ENCODE measurements around the gene DDOST.

DNA sequence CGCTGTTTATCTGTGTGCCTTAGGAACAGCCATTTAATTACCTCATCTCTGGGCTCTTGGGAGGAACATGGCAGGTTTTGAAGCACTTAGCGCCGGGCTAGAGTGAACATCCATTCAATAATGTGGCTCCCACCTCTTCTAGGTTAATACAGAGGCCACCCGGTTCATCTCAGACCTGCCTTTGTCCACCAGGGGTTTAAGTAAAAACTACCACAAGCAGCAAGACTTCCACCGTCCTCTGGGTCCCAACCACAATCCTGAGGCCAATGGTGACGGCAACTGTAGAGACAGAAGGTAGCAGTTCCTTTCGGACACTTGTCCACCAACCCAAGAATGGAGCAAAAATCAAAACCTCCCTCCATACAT is 924 bp upstream of the DDOST start:
- TF ChIP-seq, protein P1, sequence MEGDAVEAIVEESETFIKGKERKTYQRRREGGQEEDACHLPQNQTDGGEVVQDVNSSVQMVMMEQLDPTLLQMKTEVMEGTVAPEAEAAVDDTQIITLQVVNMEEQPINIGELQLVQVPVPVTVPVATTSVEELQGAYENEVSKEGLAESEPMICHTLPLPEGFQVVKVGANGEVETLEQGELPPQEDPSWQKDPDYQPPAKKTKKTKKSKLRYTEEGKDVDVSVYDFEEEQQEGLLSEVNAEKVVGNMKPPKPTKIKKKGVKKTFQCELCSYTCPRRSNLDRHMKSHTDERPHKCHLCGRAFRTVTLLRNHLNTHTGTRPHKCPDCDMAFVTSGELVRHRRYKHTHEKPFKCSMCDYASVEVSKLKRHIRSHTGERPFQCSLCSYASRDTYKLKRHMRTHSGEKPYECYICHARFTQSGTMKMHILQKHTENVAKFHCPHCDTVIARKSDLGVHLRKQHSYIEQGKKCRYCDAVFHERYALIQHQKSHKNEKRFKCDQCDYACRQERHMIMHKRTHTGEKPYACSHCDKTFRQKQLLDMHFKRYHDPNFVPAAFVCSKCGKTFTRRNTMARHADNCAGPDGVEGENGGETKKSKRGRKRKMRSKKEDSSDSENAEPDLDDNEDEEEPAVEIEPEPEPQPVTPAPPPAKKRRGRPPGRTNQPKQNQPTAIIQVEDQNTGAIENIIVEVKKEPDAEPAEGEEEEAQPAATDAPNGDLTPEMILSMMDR (IDR thresholded peaks at IDR 0.05) = no peak
- TF ChIP-seq POLR2A (IDR thresholded peaks at IDR 0.05) (no peak), EP300 (IDR thresholded peaks at IDR 0.05) (no peak)

Measured in gastroesophageal sphincter (tissue), 3 donors.